Hepatocyte (in vitro differentiated cells): ENCODE data around the gene ANKFN1. TPM values are rescaled to one million over a fixed set of nuclear protein-coding genes. Genes with fewer than 3 reads are reported as not detected.
A peak's percentile ranks its signal among the peaks of the same experiment; 100 is the strongest.

Experiments used
- DNase-seq: peaks from one replicate; pipeline ENCODE4 v3.0.0-alpha.2; 2016; ENCODE audit warnings: low spot score
- H2AFZ ChIP-seq: fragments of 200-600 bp; sonication (generic); 2 replicates; pipeline ENCODE4 v1.6.0; 2016; ENCODE audit warnings: antibody characterized with exemption, mild to moderate bottlenecking
- H3K27ac ChIP-seq: fragments of 200-600 bp; sonication (generic); 2 replicates; pipeline ENCODE4 v1.5.1; 2016; ENCODE audit warnings: mild to moderate bottlenecking
- H3K27me3 ChIP-seq: fragments of 200-600 bp; sonication (generic); 2 replicates; pipeline ENCODE4 v1.6.1; 2016
- H3K36me3 ChIP-seq: fragments of 200-600 bp; sonication (generic); replicated peaks from 2 replicates; pipeline ENCODE4 v1.5.1; 2016; ENCODE audit warnings: low read depth; ENCODE audit not compliant: insufficient read depth
- H3K4me1 ChIP-seq: fragments of 200-600 bp; sonication (generic); 2 replicates; pipeline ENCODE4 v1.5.1; 2016; ENCODE audit warnings: mild to moderate bottlenecking, moderate library complexity; ENCODE audit not compliant: insufficient read depth
- H3K4me2 ChIP-seq: fragments of 200-600 bp; sonication (generic); 2 replicates; pipeline ENCODE4 v1.6.0; 2016
- H3K4me3 ChIP-seq: fragments of 200-600 bp; sonication (generic); 2 replicates; pipeline ENCODE4 v1.5.1; 2016; ENCODE audit warnings: mild to moderate bottlenecking
- H3K79me2 ChIP-seq: fragments of 200-600 bp; sonication (generic); 2 replicates; pipeline ENCODE4 v1.6.0; 2017; ENCODE audit warnings: mild to moderate bottlenecking
- H3K9me2 ChIP-seq: fragments of 200-600 bp; sonication (generic); replicated peaks from 2 replicates; pipeline ENCODE4 v1.6.0; 2017; ENCODE audit warnings: mild to moderate bottlenecking; ENCODE audit not compliant: insufficient read depth
- H3K9me3 ChIP-seq: fragments of 200-600 bp; sonication (generic); 2 replicates; pipeline ENCODE4 v1.5.1; 2016; ENCODE audit warnings: low read depth, mild to moderate bottlenecking
- H4K20me1 ChIP-seq: fragments of 200-600 bp; sonication (generic); 2 replicates; pipeline ENCODE4 v1.6.0; 2016; ENCODE audit warnings: mild to moderate bottlenecking; ENCODE audit not compliant: insufficient read depth, poor library complexity, severe bottlenecking
- EZH2 ChIP-seq: fragments of 200-600 bp; sonication (generic); IDR thresholded peaks from 2 replicates; pipeline ENCODE4 v1.6.1; 2016; ENCODE audit warnings: antibody characterized with exemption, mild to moderate bottlenecking, borderline replicate concordance
- EZH2phosphoT487 ChIP-seq: fragments of 200-600 bp; sonication (generic); IDR thresholded peaks from one replicate; pipeline ENCODE4 v1.6.1; 2018; ENCODE audit warnings: antibody characterized with exemption, mild to moderate bottlenecking, low read depth, moderate library complexity; ENCODE audit not compliant: unreplicated experiment, severe bottlenecking
- WGBS: methylation state at CpG from one replicate; pipeline ENCODE4 v1.1.6; 2016; ENCODE audit warnings: low lambda C conversion rate; ENCODE audit errors: missing lambda C conversion rate; 5-methylcytosine and 5-hydroxymethylcytosine counted together
- polyA plus RNA-seq: library from polyadenylated mRNA; unstranded; fragments of >200 nt; fragmentation: Nextera tagmentation; extraction: Ambion mirVana; gene quantifications from 2 replicates; pipeline ENCODE4 v1.2.1, GENCODE V29; 2016
- total RNA-seq: library from RNA; depleted of rRNA; stranded (reverse); fragments of >200 nt; gene quantifications from 2 replicates; pipeline ENCODE4 v1.2.3, GENCODE V29; 2014
- TF ChIP-seq, protein P1 (sequence below): fragments of 200-600 bp; sonication (generic); IDR thresholded peaks from 2 replicates; pipeline ENCODE4 v1.5.1; 2016; ENCODE audit warnings: antibody characterized with exemption, mild to moderate bottlenecking; ENCODE audit not compliant: poor library complexity

ANKFN1 gene
- total and polyA plus RNA-seq, 2 experiments from 2014 or later = 0.10 to 1.2 TPM

GRCh38 chr17:56158344-56158743 lies 5.1 kb downstream of the ANKFN1 start:
- H3K9me2 ChIP-seq = no peaks in the 10 kb centered on the region
- no peaks in the 10 kb centered on the region for H3K79me2 ChIP-seq
- H3K27me3 ChIP-seq = no peaks in the 10 kb centered on the region
- H3K4me2 ChIP-seq = no peak overlapping the region
- TF ChIP-seq, protein P1, sequence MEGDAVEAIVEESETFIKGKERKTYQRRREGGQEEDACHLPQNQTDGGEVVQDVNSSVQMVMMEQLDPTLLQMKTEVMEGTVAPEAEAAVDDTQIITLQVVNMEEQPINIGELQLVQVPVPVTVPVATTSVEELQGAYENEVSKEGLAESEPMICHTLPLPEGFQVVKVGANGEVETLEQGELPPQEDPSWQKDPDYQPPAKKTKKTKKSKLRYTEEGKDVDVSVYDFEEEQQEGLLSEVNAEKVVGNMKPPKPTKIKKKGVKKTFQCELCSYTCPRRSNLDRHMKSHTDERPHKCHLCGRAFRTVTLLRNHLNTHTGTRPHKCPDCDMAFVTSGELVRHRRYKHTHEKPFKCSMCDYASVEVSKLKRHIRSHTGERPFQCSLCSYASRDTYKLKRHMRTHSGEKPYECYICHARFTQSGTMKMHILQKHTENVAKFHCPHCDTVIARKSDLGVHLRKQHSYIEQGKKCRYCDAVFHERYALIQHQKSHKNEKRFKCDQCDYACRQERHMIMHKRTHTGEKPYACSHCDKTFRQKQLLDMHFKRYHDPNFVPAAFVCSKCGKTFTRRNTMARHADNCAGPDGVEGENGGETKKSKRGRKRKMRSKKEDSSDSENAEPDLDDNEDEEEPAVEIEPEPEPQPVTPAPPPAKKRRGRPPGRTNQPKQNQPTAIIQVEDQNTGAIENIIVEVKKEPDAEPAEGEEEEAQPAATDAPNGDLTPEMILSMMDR = no peak
- H3K36me3 ChIP-seq = no peaks in the 10 kb centered on the region
- peaks cover 19% of the 10 kb centered on the region for H3K4me1 ChIP-seq
- no peak overlapping the region for H3K4me3 ChIP-seq
- WGBS = 89% methylated on average over 1 of the region's 1 CpG
- H4K20me1 ChIP-seq = no peaks in the 10 kb centered on the region
- DNase-seq = no peak
- no peak overlapping the region for H2AFZ ChIP-seq
- H3K9me3 ChIP-seq = no peaks in the 10 kb centered on the region
- no peak overlapping the region for H3K27ac ChIP-seq

DNA sequence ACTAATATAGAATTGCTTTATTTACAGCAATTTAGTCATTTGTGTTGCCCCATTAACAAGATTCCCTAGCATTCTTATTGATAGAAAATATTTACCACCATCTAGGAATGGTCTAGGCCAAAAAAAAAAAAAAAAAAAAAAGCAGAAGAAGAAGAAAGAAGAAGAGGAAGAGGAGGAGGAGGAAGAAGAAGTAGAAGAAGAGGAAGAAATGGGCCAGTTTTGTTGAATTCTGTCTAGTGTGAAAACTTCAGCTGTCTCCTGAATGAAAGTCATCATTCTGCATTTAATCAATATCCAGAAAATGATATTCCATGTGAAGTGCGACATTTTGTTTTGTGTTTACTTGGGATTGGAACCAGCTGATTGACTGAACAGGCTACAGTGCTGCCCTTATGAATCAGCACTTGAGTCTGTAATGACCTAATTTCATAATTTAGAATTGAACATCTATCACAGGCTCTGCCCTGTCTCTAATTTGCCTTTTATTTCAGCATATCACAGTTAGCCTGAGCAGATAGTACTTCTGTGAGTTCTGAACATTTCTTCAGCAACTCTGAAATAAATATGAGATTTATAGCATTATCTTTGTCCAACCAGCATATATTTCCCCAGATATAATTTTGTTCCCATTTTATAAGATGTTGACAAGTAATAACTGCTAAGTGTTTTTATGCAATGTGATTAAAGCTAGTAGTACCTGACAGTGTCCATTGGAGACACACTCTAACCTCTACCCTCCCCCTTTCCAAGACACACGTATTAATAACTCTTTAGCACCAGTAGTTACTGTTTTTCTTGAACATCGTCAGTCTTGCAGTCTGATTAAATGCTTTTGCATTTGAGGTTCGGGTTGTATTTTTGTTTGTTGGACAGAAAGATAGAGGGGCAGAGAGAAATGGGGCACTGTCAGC lies 5.9 kb downstream of the ANKFN1 start:
- Histone ChIP-seq H2AFZ (no peak overlapping the region), H3K27me3 (no peaks in the 10 kb centered on the region), H3K9me3 (no peaks in the 10 kb centered on the region), H3K27ac (peak overlapping the region; percentile 21), H3K4me1 (peaks cover 19% of the 10 kb centered on the region), H4K20me1 (no peaks in the 10 kb centered on the region), H3K9me2 (no peaks in the 10 kb centered on the region), H3K4me2 (peak overlapping the region; percentile 15), H3K36me3 (no peaks in the 10 kb centered on the region), H3K4me3 (no peak overlapping the region), H3K79me2 (no peaks in the 10 kb centered on the region)
- TF ChIP-seq, protein P1 = no peak
- TF ChIP-seq EZH2 (no peak), EZH2phosphoT487 (no peak)
- DNase-seq = no peak
- WGBS = 59% methylated on average over 4 of the region's 4 CpGs

- Histone ChIP-seq H3K4me3 (no peak overlapping the region), H3K4me2 (peak overlapping the region; percentile 15), H3K79me2 (no peaks in the 10 kb centered on the region), H4K20me1 (no peaks in the 10 kb centered on the region), H3K4me1 (peaks cover 19% of the 10 kb centered on the region), H3K27me3 (no peaks in the 10 kb centered on the region), H3K9me2 (no peaks in the 10 kb centered on the region), H3K36me3 (no peaks in the 10 kb centered on the region), H3K27ac (peak overlapping the region; percentile 21), H2AFZ (no peak overlapping the region), H3K9me3 (no peaks in the 10 kb centered on the region)
- TF ChIP-seq, protein P1 = no peak
- TF ChIP-seq EZH2phosphoT487 (no peak), EZH2 (no peak)
- WGBS = 50% methylated on average over 1 of the region's 1 CpG
- DNase-seq = no peak
Measured at GRCh38 chr17:56159826-56160380, 6.6 kb downstream of the ANKFN1 start.
